ENCODE data around the gene SEMA4A.
"Not testable (repeated sequence)": the region's sequence is repeated elsewhere in the genome, so short reads cannot be mapped to it uniquely, and the experiment has no call there.

Gene SEMA4A

GRCh38 chr1:156212130-156212529 lies 58.7 kb downstream of the SEMA4A start:
- Histone ChIP-seq H3K9me3 (ENCODE audit: control insufficient read depth, insufficient read depth, low read depth, low read length) (no peaks in the 10 kb centered on the region), H3K9ac (ENCODE audit: low read length) (peak overlapping the region; percentile 62), H3K27ac (ENCODE audit: low read depth, low read length) (peak overlapping the region; percentile 96), H3K27me3 (ENCODE audit: control insufficient read depth, insufficient read depth, low read length) (no peaks in the 10 kb centered on the region), H3K4me3 (ENCODE audit: low read depth, low read length) (peak overlapping the region; percentile 86), H3K4me1 (ENCODE audit: control insufficient read depth, insufficient read depth, low read length) (peaks cover 24% of the 10 kb centered on the region), H3K36me3 (ENCODE audit: control insufficient read depth, insufficient read depth, low read length) (peaks cover 43% of the 10 kb centered on the region)

- Histone ChIP-seq H3K27me3 (ENCODE audit: control insufficient read depth, insufficient read depth, low read length) (no peaks in the 10 kb centered on the region), H3K4me3 (ENCODE audit: low read depth, low read length) (peak within 1 kb of the TSS; percentile 86), H3K4me1 (ENCODE audit: control insufficient read depth, insufficient read depth, low read length) (peaks cover 24% of the 10 kb centered on the region), H3K9me3 (ENCODE audit: control insufficient read depth, insufficient read depth, low read depth, low read length) (no peaks in the 10 kb centered on the region), H3K36me3 (ENCODE audit: control insufficient read depth, insufficient read depth, low read length) (peaks cover 37% of the 10 kb centered on the region), H3K27ac (ENCODE audit: low read depth, low read length) (peak within 1 kb of the TSS; percentile 96), H3K9ac (ENCODE audit: low read length) (peak within 1 kb of the TSS; percentile 93)
These were observed 59.7 kb downstream of the SEMA4A start, which contains the start of gene PMF1 for GRCh38 chr1:156212833-156213643. PMF1 (plus strand) TSS chr1:156213007; CDS start chr1:156213016, 9 bp downstream.

- peaks cover 35% of the 10 kb centered on the region for H3K36me3 ChIP-seq (ENCODE audit: control insufficient read depth, insufficient read depth, low read length)
- H3K27me3 ChIP-seq (ENCODE audit: control insufficient read depth, insufficient read depth, low read length), result no peaks in the 10 kb centered on the region
- peak overlapping the region; percentile 96 for H3K27ac ChIP-seq (ENCODE audit: low read depth, low read length)
These were observed 60.2 kb downstream of the SEMA4A start for GRCh38 chr1:156213644-156213966.

GRCh38 chr1:156214024-156214748 lies 60.8 kb downstream of the SEMA4A start:
- peak overlapping the region; percentile 58 for H3K9ac ChIP-seq (ENCODE audit: low read length)
- peaks cover 31% of the 10 kb centered on the region for H3K36me3 ChIP-seq (ENCODE audit: control insufficient read depth, insufficient read depth, low read length)
- H3K27ac ChIP-seq (ENCODE audit: low read depth, low read length), result no peak overlapping the region
- peak overlapping the region; percentile 86; the same call in 1 of the 2 replicates for H3K4me3 ChIP-seq (ENCODE audit: low read depth, low read length)
- no peaks in the 10 kb centered on the region for H3K9me3 ChIP-seq (ENCODE audit: control insufficient read depth, insufficient read depth, low read depth, low read length)
- H3K27me3 ChIP-seq (ENCODE audit: control insufficient read depth, insufficient read depth, low read length), result no peaks in the 10 kb centered on the region
- H3K4me1 ChIP-seq (ENCODE audit: control insufficient read depth, insufficient read depth, low read length), result peaks cover 15% of the 10 kb centered on the region

More at GRCh38 chr1:156213644-156213966, 60.2 kb downstream of the SEMA4A start:
- peak overlapping the region; percentile 93 for H3K9ac ChIP-seq (ENCODE audit: low read length)
- H3K4me3 ChIP-seq (ENCODE audit: low read depth, low read length), result peak overlapping the region; percentile 86
- no peaks in the 10 kb centered on the region for H3K9me3 ChIP-seq (ENCODE audit: control insufficient read depth, insufficient read depth, low read depth, low read length)
- peaks cover 21% of the 10 kb centered on the region for H3K4me1 ChIP-seq (ENCODE audit: control insufficient read depth, insufficient read depth, low read length)

- not testable (repeated sequence) for H3K27me3 ChIP-seq (ENCODE audit: control insufficient read depth, insufficient read depth, low read length); H3K4me3 ChIP-seq (ENCODE audit: low read depth, low read length); H3K27ac ChIP-seq (ENCODE audit: low read depth, low read length); H3K9ac ChIP-seq (ENCODE audit: low read length); H3K9me3 ChIP-seq (ENCODE audit: control insufficient read depth, insufficient read depth, low read depth, low read length)
- Histone ChIP-seq H3K4me1 (ENCODE audit: control insufficient read depth, insufficient read depth, low read length) (peaks cover 13% of the 10 kb centered on the region), H3K36me3 (ENCODE audit: control insufficient read depth, insufficient read depth, low read length) (peaks cover 27% of the 10 kb centered on the region)
These were observed 63.1 kb downstream of the SEMA4A start for GRCh38 chr1:156216361-156217086.

GRCh38 chr1:156217871-156218270 lies 64.5 kb downstream of the SEMA4A start:
- Histone ChIP-seq H3K4me3 (ENCODE audit: low read depth, low read length) (no peak overlapping the region), H3K27me3 (ENCODE audit: control insufficient read depth, insufficient read depth, low read length) (no peaks in the 10 kb centered on the region), H3K36me3 (ENCODE audit: control insufficient read depth, insufficient read depth, low read length) (peaks cover 38% of the 10 kb centered on the region), H3K9ac (ENCODE audit: low read length) (no peak overlapping the region), H3K27ac (ENCODE audit: low read depth, low read length) (no peak overlapping the region), H3K4me1 (ENCODE audit: control insufficient read depth, insufficient read depth, low read length) (peaks cover 6% of the 10 kb centered on the region), H3K9me3 (ENCODE audit: control insufficient read depth, insufficient read depth, low read depth, low read length) (no peaks in the 10 kb centered on the region)

GRCh38 chr1:156220226-156220625 lies 66.8 kb downstream of the SEMA4A start:
- Histone ChIP-seq H3K27ac (ENCODE audit: low read depth, low read length) (no peak overlapping the region), H3K4me1 (ENCODE audit: control insufficient read depth, insufficient read depth, low read length) (no peaks in the 10 kb centered on the region), H3K9ac (ENCODE audit: low read length) (no peak overlapping the region), H3K27me3 (ENCODE audit: control insufficient read depth, insufficient read depth, low read length) (no peaks in the 10 kb centered on the region), H3K9me3 (ENCODE audit: control insufficient read depth, insufficient read depth, low read depth, low read length) (no peaks in the 10 kb centered on the region), H3K4me3 (ENCODE audit: low read depth, low read length) (no peak overlapping the region), H3K36me3 (ENCODE audit: control insufficient read depth, insufficient read depth, low read length) (peaks cover 44% of the 10 kb centered on the region)

GRCh38 chr1:156221986-156222692 lies 68.8 kb downstream of the SEMA4A start:
- no peak overlapping the region for H3K4me3 ChIP-seq (ENCODE audit: low read depth, low read length)
- H3K27me3 ChIP-seq (ENCODE audit: control insufficient read depth, insufficient read depth, low read length), result no peaks in the 10 kb centered on the region
- peaks cover 51% of the 10 kb centered on the region for H3K36me3 ChIP-seq (ENCODE audit: control insufficient read depth, insufficient read depth, low read length)
- no peak overlapping the region for H3K9ac ChIP-seq (ENCODE audit: low read length)
- no peaks in the 10 kb centered on the region for H3K4me1 ChIP-seq (ENCODE audit: control insufficient read depth, insufficient read depth, low read length)
- H3K27ac ChIP-seq (ENCODE audit: low read depth, low read length), result no peak overlapping the region
- H3K9me3 ChIP-seq (ENCODE audit: control insufficient read depth, insufficient read depth, low read depth, low read length), result no peaks in the 10 kb centered on the region

GRCh38 chr1:156225677-156226014 lies 72.3 kb downstream of the SEMA4A start:
- no peak overlapping the region for H3K4me3 ChIP-seq (ENCODE audit: low read depth, low read length)
- no peaks in the 10 kb centered on the region for H3K9me3 ChIP-seq (ENCODE audit: control insufficient read depth, insufficient read depth, low read depth, low read length)
- no peak overlapping the region for H3K27ac ChIP-seq (ENCODE audit: low read depth, low read length)
- H3K9ac ChIP-seq (ENCODE audit: low read length), result no peak overlapping the region
- H3K36me3 ChIP-seq (ENCODE audit: control insufficient read depth, insufficient read depth, low read length), result peaks cover 58% of the 10 kb centered on the region
- no peaks in the 10 kb centered on the region for H3K27me3 ChIP-seq (ENCODE audit: control insufficient read depth, insufficient read depth, low read length)
- H3K4me1 ChIP-seq (ENCODE audit: control insufficient read depth, insufficient read depth, low read length), result no peaks in the 10 kb centered on the region

GRCh38 chr1:156226116-156226538 lies 72.7 kb downstream of the SEMA4A start:
- no peaks in the 10 kb centered on the region for H3K27me3 ChIP-seq (ENCODE audit: control insufficient read depth, insufficient read depth, low read length)
- H3K36me3 ChIP-seq (ENCODE audit: control insufficient read depth, insufficient read depth, low read length), result peaks cover 54% of the 10 kb centered on the region
- H3K27ac ChIP-seq (ENCODE audit: low read depth, low read length), result no peak overlapping the region
- H3K4me3 ChIP-seq (ENCODE audit: low read depth, low read length), result no peak overlapping the region
- no peaks in the 10 kb centered on the region for H3K9me3 ChIP-seq (ENCODE audit: control insufficient read depth, insufficient read depth, low read depth, low read length)
- no peaks in the 10 kb centered on the region for H3K4me1 ChIP-seq (ENCODE audit: control insufficient read depth, insufficient read depth, low read length)
- no peak overlapping the region for H3K9ac ChIP-seq (ENCODE audit: low read length)
